ENCODE data around the gene PCDHGA9. TPM values are rescaled to one million over a fixed set of nuclear protein-coding genes. Genes with fewer than 3 reads are reported as not detected.

The PCDHGA9 gene
- total and polyA plus RNA-seq, 10 of the 15 experiments (the other 5 are each of a cell fraction or from before 2014, with no cell fraction given): 0.08 to 0.63 (median 0.29) TPM; not detected in 2

DNA sequence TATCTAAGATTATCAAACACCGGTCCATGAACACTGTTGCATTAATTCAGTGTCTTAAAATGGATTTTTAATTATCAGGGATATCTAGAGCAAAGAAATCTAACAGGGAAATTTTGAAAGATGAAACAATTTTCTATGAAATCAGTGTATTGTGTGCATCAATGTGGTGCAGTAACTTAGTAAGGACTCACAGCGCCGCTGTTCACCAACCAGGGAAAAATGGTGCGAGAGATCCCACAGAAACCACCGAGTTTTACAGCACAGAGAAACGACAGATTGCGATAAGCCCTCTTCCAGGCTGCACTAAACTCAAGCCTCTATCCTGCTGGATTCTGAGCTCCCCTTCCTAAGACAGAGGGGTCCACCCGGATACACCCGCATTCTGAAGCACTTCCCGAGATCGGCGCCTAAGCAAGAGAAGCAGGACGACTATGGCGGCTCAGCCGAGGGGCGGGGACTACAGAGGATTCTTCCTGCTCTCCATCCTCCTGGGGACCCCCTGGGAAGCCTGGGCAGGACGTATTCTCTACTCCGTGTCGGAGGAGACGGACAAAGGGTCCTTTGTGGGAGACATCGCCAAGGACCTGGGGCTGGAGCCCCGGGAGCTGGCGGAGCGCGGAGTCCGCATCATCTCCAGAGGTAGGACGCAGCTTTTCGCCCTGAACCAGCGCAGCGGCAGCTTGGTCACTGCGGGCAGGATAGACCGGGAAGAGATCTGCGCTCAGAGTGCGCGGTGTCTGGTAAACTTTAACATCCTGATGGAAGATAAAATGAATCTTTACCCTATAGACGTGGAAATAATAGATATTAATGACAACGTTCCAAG lies 19.9 kb upstream of the PCDHGA9 start, which contains the start of gene PCDHGA7:
TSS of gene PCDHGA7 (plus strand) at position 274 of the 826 bp plus-strand sequence. CDS start at position 432, 158 bp downstream.
- H3K4me3 ChIP-seq: no peak within 1 kb of the TSS
- CTCF ChIA-PET: interaction anchor here (0.8 to 1.5 kb wide), 2 partner anchors 9 to 175 kb away, joined by 3 read pairs; no protein-coding TSS in a partner anchor
- TF ChIP-seq, protein P1, sequence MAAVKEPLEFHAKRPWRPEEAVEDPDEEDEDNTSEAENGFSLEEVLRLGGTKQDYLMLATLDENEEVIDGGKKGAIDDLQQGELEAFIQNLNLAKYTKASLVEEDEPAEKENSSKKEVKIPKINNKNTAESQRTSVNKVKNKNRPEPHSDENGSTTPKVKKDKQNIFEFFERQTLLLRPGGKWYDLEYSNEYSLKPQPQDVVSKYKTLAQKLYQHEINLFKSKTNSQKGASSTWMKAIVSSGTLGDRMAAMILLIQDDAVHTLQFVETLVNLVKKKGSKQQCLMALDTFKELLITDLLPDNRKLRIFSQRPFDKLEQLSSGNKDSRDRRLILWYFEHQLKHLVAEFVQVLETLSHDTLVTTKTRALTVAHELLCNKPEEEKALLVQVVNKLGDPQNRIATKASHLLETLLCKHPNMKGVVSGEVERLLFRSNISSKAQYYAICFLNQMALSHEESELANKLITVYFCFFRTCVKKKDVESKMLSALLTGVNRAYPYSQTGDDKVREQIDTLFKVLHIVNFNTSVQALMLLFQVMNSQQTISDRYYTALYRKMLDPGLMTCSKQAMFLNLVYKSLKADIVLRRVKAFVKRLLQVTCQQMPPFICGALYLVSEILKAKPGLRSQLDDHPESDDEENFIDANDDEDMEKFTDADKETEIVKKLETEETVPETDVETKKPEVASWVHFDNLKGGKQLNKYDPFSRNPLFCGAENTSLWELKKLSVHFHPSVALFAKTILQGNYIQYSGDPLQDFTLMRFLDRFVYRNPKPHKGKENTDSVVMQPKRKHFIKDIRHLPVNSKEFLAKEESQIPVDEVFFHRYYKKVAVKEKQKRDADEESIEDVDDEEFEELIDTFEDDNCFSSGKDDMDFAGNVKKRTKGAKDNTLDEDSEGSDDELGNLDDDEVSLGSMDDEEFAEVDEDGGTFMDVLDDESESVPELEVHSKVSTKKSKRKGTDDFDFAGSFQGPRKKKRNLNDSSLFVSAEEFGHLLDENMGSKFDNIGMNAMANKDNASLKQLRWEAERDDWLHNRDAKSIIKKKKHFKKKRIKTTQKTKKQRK (IDR thresholded peaks at IDR 0.05; ENCODE audit: low read depth, low read length): no peak
- TF ChIP-seq IRF4 (IDR thresholded peaks at IDR 0.05; ENCODE audit: low read depth, low read length) (no peak), MEF2A (IDR thresholded peaks at IDR 0.05; ENCODE audit: insufficient read depth, low read depth, low read length) (no peak), CHD2 (IDR thresholded peaks at IDR 0.05; ENCODE audit: borderline replicate concordance, low read depth, low read length) (no peak), HCFC1 (IDR thresholded peaks at IDR 0.05; ENCODE audit: low read length) (no peak), IKZF2 (IDR thresholded peaks at IDR 0.05) (no peak), SP1 (IDR thresholded peaks at IDR 0.05; ENCODE audit: low read depth, low read length) (no peak), NFYA (IDR thresholded peaks at IDR 0.05; ENCODE audit: borderline replicate concordance, low read depth, low read length) (no peak), HDAC2 (IDR thresholded peaks at IDR 0.05) (no peak), RFX5 (IDR thresholded peaks at IDR 0.05; ENCODE audit: low read depth, low read length) (no peak)
- TF ChIP-seq, protein P2, sequence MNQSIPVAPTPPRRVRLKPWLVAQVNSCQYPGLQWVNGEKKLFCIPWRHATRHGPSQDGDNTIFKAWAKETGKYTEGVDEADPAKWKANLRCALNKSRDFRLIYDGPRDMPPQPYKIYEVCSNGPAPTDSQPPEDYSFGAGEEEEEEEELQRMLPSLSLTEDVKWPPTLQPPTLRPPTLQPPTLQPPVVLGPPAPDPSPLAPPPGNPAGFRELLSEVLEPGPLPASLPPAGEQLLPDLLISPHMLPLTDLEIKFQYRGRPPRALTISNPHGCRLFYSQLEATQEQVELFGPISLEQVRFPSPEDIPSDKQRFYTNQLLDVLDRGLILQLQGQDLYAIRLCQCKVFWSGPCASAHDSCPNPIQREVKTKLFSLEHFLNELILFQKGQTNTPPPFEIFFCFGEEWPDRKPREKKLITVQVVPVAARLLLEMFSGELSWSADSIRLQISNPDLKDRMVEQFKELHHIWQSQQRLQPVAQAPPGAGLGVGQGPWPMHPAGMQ (IDR thresholded peaks at IDR 0.05; ENCODE audit: borderline replicate concordance): no peak
- TF ChIP-seq, protein P3, sequence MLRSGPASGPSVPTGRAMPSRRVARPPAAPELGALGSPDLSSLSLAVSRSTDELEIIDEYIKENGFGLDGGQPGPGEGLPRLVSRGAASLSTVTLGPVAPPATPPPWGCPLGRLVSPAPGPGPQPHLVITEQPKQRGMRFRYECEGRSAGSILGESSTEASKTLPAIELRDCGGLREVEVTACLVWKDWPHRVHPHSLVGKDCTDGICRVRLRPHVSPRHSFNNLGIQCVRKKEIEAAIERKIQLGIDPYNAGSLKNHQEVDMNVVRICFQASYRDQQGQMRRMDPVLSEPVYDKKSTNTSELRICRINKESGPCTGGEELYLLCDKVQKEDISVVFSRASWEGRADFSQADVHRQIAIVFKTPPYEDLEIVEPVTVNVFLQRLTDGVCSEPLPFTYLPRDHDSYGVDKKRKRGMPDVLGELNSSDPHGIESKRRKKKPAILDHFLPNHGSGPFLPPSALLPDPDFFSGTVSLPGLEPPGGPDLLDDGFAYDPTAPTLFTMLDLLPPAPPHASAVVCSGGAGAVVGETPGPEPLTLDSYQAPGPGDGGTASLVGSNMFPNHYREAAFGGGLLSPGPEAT (IDR thresholded peaks at IDR 0.05; ENCODE audit: low read depth): no peak

More for the DNA sequence above, 19.9 kb upstream of the PCDHGA9 start, which contains the start of gene PCDHGA7:
- Histone ChIP-seq H4K20me1 (ENCODE audit: control insufficient read depth, insufficient read depth) (no peaks in the 10 kb centered on the region), H3K27me3 (replicated peaks in 1 of 2; ENCODE audit: control insufficient read depth in 2 of 2, insufficient read depth in 2 of 2, low read length in 1 of 2) (no peaks in the 10 kb centered on the region), H3K36me3 (ENCODE audit: control insufficient read depth in 2 of 2, insufficient read depth in 2 of 2, low read length in 1 of 2) (no peaks in the 10 kb centered on the region), H3K27ac (ENCODE audit: control insufficient read depth, insufficient read depth) (no peak within 1 kb of the TSS), H3K9ac (ENCODE audit: control insufficient read depth, insufficient read depth, low read length) (no peak within 1 kb of the TSS), H3K4me1 (ENCODE audit: control insufficient read depth, insufficient read depth, low read length) (no peaks in the 10 kb centered on the region), H3K9me3 (replicated peaks; ENCODE audit: control insufficient read depth, insufficient read depth, low read length) (no peaks in the 10 kb centered on the region; the same call in 2 of the 3 replicates), H3K79me2 (ENCODE audit: control insufficient read depth, insufficient read depth, low read length) (no peaks in the 10 kb centered on the region), H2AFZ (ENCODE audit: control insufficient read depth, low read depth, low read length) (no peak within 1 kb of the TSS), H3K4me2 (ENCODE audit: control insufficient read depth, insufficient read depth) (no peak within 1 kb of the TSS)
- SMC1A ChIA-PET (ENCODE audit: uncharacterized antibody, unreplicated experiment): no interaction called here
- no peak for FAIRE-seq
- in situ Hi-C loops (cut with MboI) (no loop called here), intact Hi-C loops (cut with micrococcal nuclease; ENCODE audit: unreplicated experiment) (no loop called here)
- RAD21 ChIA-PET (ENCODE audit: unreplicated experiment): no interaction called here
- no peak for ATAC-seq
- no peak for DNase-seq (ENCODE audit: low read depth, low spot score)
- WGBS (ENCODE audit: insufficient coverage, insufficient replicate concordance, low lambda C conversion rate, missing lambda C conversion rate): 13% methylated on average over 37 of the region's 37 CpGs
- no TSS peak for BruUV-seq (replicated peaks)
- POLR2A ChIA-PET: no interaction called here

Measured in GM12878 (cell line).